Endothelial cell (in vitro differentiated cells): ENCODE results near the gene AKAP6. TPM values are rescaled to one million over a fixed set of nuclear protein-coding genes. Genes with fewer than 3 reads are reported as not detected.

Experiments
- DNase-seq: peaks from one replicate; pipeline ENCODE4 v3.0.0; 2021; ENCODE audit warnings: low spot score
- H3K27ac Mint-ChIP-seq: one replicate; pipeline ENCODE4 v1.8.0; 2021; ENCODE audit warnings: mixed read lengths, inconsistent platforms; ENCODE audit not compliant: unreplicated experiment
- H3K27me3 Mint-ChIP-seq: one replicate; pipeline ENCODE4 v1.8.0; 2021; ENCODE audit warnings: mild to moderate bottlenecking, moderate library complexity, mixed read lengths, inconsistent platforms; ENCODE audit not compliant: unreplicated experiment
- H3K36me3 Mint-ChIP-seq: one replicate; pipeline ENCODE4 v1.8.0; 2021; ENCODE audit warnings: mild to moderate bottlenecking, low read depth, mixed read lengths, inconsistent platforms; ENCODE audit not compliant: unreplicated experiment
- H3K4me1 Mint-ChIP-seq: one replicate; pipeline ENCODE4 v1.8.0; 2021; ENCODE audit warnings: mild to moderate bottlenecking, mixed read lengths, inconsistent platforms; ENCODE audit not compliant: unreplicated experiment
- H3K4me3 Mint-ChIP-seq: one replicate; pipeline ENCODE4 v1.8.0; 2021; ENCODE audit warnings: mild to moderate bottlenecking, mixed read lengths, inconsistent platforms; ENCODE audit not compliant: unreplicated experiment
- H3K9me3 Mint-ChIP-seq: one replicate; pipeline ENCODE4 v1.8.0; 2021; ENCODE audit warnings: mixed read lengths, inconsistent platforms; ENCODE audit not compliant: unreplicated experiment
- total RNA-seq: library from RNA; stranded (reverse); fragmentation: NEBNext Ultra II Directional; extraction: Animal tissue kit (Norgen Biotek cat#: 25700); gene quantifications from one replicate; pipeline ENCODE4 v1.2.1, GENCODE V29; 2021; ENCODE audit not compliant: unreplicated experiment
- TF ChIP-seq, protein P1 (sequence below): fragments of 200-600 bp; sonication (generic); IDR thresholded peaks from one replicate; pipeline ENCODE4 v1.5.0; 2021; ENCODE audit warnings: antibody characterized with exemption; ENCODE audit not compliant: unreplicated experiment

The AKAP6 gene
- total RNA-seq, 1 donor from 2014 or later: 4.4 TPM

GRCh38 chr14:32693114-32693513 lies 364.0 kb downstream of the AKAP6 start:
- no peak for DNase-seq
- H3K36me3 Mint-ChIP-seq: no peaks in the 10 kb centered on the region
- H3K27me3 Mint-ChIP-seq: peaks cover 1% of the 10 kb centered on the region
- TF ChIP-seq, protein P1, sequence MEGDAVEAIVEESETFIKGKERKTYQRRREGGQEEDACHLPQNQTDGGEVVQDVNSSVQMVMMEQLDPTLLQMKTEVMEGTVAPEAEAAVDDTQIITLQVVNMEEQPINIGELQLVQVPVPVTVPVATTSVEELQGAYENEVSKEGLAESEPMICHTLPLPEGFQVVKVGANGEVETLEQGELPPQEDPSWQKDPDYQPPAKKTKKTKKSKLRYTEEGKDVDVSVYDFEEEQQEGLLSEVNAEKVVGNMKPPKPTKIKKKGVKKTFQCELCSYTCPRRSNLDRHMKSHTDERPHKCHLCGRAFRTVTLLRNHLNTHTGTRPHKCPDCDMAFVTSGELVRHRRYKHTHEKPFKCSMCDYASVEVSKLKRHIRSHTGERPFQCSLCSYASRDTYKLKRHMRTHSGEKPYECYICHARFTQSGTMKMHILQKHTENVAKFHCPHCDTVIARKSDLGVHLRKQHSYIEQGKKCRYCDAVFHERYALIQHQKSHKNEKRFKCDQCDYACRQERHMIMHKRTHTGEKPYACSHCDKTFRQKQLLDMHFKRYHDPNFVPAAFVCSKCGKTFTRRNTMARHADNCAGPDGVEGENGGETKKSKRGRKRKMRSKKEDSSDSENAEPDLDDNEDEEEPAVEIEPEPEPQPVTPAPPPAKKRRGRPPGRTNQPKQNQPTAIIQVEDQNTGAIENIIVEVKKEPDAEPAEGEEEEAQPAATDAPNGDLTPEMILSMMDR: no peak
- no peak overlapping the region for H3K27ac Mint-ChIP-seq
- no peaks in the 10 kb centered on the region for H3K9me3 Mint-ChIP-seq
- no peaks in the 10 kb centered on the region for H3K4me1 Mint-ChIP-seq
- no peak overlapping the region for H3K4me3 Mint-ChIP-seq

DNA sequence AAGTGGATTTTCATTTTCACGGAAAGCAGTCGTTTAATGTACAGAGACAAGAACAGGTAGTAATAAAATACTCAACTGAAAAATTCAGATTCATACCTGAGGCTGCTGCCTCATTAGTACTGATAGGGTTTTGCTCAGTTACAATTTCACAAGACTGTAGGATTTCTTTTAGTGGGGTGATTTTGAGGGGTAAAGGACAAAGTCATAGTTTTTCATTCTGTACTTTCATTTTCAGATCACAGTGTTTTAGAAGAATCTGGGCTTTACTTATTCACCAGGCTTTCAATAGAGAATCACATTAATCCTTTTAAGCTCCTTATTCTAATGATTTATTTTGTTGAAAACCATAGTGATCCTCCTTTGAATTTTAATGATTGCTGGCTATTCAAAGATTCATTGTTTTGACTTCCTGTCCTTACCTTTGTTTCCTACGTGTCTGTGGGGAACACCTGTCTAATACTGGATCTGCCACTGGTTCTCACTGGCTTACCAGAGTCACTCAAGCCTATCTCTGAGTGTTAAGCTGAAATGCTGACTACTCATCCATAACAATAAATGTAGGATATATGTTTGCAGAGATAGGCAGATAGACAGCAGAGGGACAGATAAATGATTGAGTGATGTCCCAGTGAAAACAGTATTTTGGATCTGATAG lies 365.8 kb downstream of the AKAP6 start:
- no peak overlapping the region for H3K27ac Mint-ChIP-seq
- no peak overlapping the region for H3K4me3 Mint-ChIP-seq
- no peak for DNase-seq
- peaks cover 1% of the 10 kb centered on the region for H3K27me3 Mint-ChIP-seq
- no peaks in the 10 kb centered on the region for H3K4me1 Mint-ChIP-seq
- H3K9me3 Mint-ChIP-seq: no peaks in the 10 kb centered on the region
- H3K36me3 Mint-ChIP-seq: no peaks in the 10 kb centered on the region
- TF ChIP-seq, protein P1: no peak

DNA sequence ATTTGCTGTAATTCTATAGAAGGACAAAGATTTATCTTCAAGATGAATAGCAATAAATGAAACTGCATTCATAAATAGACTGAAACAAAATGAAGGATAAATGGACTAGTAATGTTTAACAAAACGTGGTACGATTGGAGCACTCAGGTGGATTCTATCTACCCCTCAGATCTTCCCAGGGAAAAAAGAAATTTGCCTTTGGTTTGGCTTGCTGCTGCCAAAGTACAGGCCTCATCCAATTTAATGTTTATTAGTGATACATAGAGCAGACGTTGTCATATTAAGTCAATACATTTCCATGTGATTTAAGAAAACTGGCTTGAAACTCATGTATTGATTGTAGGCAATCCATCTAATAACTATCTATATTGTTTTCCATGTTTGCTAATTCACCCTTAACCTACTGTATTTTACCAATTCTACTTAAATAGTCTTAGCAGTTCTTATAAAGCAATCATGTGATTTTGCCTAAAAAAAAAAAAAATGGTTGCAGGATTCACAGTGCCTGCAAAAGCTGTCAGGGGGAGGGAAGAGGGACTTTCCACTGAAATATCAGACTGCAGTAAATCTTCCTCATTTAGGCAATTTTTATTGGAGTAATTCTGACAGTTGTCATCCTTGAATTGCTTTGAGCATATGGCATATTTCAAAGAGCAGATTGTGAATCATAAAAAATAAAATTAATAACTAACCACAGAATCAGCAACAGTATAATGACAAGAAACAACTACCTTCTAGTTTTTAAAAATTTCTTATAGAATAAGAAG lies 367.4 kb downstream of the AKAP6 start:
- TF ChIP-seq, protein P1: no peak
- Mint-ChIP-seq H3K4me1 (no peaks in the 10 kb centered on the region), H3K27ac (no peak overlapping the region), H3K27me3 (peaks cover 1% of the 10 kb centered on the region), H3K4me3 (no peak overlapping the region), H3K9me3 (no peaks in the 10 kb centered on the region), H3K36me3 (no peaks in the 10 kb centered on the region)
- no peak for DNase-seq

DNA sequence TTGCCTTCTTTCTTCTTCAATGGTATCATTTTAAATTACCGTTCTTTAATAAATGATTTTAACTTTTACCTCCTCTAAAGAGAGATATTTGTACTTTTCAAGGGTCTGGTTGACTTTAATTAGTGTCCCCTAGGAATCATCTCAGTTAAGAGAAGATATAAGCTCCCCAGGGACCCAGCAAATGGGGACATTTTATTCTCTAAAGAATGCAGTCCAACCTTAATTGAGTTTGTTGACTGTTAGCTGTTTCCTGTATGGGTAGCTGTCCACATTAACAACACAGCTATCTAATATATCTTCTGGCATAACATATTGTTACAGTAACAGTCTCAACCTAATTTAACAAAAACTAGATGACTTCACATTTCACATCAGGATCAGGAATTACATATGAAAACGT lies 368.0 kb downstream of the AKAP6 start:
- no peak overlapping the region for H3K27ac Mint-ChIP-seq
- no peaks in the 10 kb centered on the region for H3K4me1 Mint-ChIP-seq
- H3K9me3 Mint-ChIP-seq: no peaks in the 10 kb centered on the region
- no peak for DNase-seq
- H3K4me3 Mint-ChIP-seq: no peak overlapping the region
- H3K27me3 Mint-ChIP-seq: peaks cover under 1% of the 10 kb centered on the region
- H3K36me3 Mint-ChIP-seq: no peaks in the 10 kb centered on the region
- TF ChIP-seq, protein P1: no peak

DNA sequence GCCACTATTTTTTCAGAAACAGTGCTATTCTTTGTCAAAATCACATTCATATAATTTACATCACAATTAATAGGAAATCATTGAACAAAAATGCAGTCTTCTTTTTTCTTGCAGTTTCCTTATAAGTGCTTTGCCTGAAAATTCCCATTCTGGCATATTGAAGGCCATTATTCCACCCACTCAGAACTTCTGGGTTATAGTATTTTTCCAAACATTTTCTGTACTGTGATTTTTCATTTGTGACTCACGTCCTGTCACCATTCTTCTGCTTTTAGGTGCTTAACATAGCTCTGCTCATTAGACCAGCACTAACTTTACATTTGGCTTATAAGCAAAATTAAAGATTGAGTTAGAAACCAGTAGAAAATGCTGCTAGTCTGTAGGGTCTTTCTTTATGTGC lies 368.6 kb downstream of the AKAP6 start:
- Mint-ChIP-seq H3K36me3 (no peaks in the 10 kb centered on the region), H3K27ac (no peak overlapping the region), H3K27me3 (no peaks in the 10 kb centered on the region), H3K9me3 (no peaks in the 10 kb centered on the region), H3K4me1 (peaks cover 3% of the 10 kb centered on the region), H3K4me3 (no peak overlapping the region)
- TF ChIP-seq, protein P1: no peak
- DNase-seq: no peak
